ENCODE measurements around the gene TNFAIP1. TPM values are rescaled to one million over a fixed set of nuclear protein-coding genes. Genes with fewer than 3 reads are reported as not detected.

TNFAIP1 gene
- total RNA-seq, 1 donor from 2014 or later, result 104 TPM

- Mint-ChIP-seq H3K36me3 (ENCODE audit: low read depth, unreplicated experiment) (no peaks in the 10 kb centered on the region), H3K4me1 (ENCODE audit: unreplicated experiment) (peaks cover 33% of the 10 kb centered on the region), H3K9me3 (ENCODE audit: unreplicated experiment) (no peaks in the 10 kb centered on the region), H3K4me3 (ENCODE audit: unreplicated experiment) (no peak overlapping the region), H3K27me3 (ENCODE audit: unreplicated experiment) (peaks cover 7% of the 10 kb centered on the region), H3K27ac (ENCODE audit: unreplicated experiment) (peak overlapping the region; percentile 8)
- TF ChIP-seq CTCF (IDR thresholded peaks at IDR 0.05; ENCODE audit: unreplicated experiment), result no peak
- no peak for DNase-seq (ENCODE audit: low spot score)
Observed at GRCh38 chr17:28390563-28390962, 55.0 kb downstream of the TNFAIP1 start.

GRCh38 chr17:28390984-28391383 is 55.4 kb downstream of the TNFAIP1 start:
- Mint-ChIP-seq H3K9me3 (ENCODE audit: unreplicated experiment) (no peaks in the 10 kb centered on the region), H3K27me3 (ENCODE audit: unreplicated experiment) (peaks cover 7% of the 10 kb centered on the region), H3K27ac (ENCODE audit: unreplicated experiment) (no peak overlapping the region), H3K4me3 (ENCODE audit: unreplicated experiment) (no peak overlapping the region), H3K36me3 (ENCODE audit: low read depth, unreplicated experiment) (no peaks in the 10 kb centered on the region), H3K4me1 (ENCODE audit: unreplicated experiment) (peaks cover 36% of the 10 kb centered on the region)
- DNase-seq (ENCODE audit: low spot score), result no peak
- no peak for TF ChIP-seq CTCF (IDR thresholded peaks at IDR 0.05; ENCODE audit: unreplicated experiment)

GRCh38 chr17:28391401-28391800 is 55.8 kb downstream of the TNFAIP1 start:
- H3K4me1 Mint-ChIP-seq (ENCODE audit: unreplicated experiment), result peaks cover 36% of the 10 kb centered on the region

GRCh38 chr17:28392491-28392890 is 56.9 kb downstream of the TNFAIP1 start:
- no peak overlapping the region for H3K4me3 Mint-ChIP-seq (ENCODE audit: unreplicated experiment)
- peaks cover 7% of the 10 kb centered on the region for H3K27me3 Mint-ChIP-seq (ENCODE audit: unreplicated experiment)
- TF ChIP-seq CTCF (IDR thresholded peaks at IDR 0.05; ENCODE audit: unreplicated experiment), result no peak
- H3K4me1 Mint-ChIP-seq (ENCODE audit: unreplicated experiment), result peaks cover 36% of the 10 kb centered on the region
- H3K36me3 Mint-ChIP-seq (ENCODE audit: low read depth, unreplicated experiment), result no peaks in the 10 kb centered on the region
- no peak overlapping the region for H3K27ac Mint-ChIP-seq (ENCODE audit: unreplicated experiment)
- no peaks in the 10 kb centered on the region for H3K9me3 Mint-ChIP-seq (ENCODE audit: unreplicated experiment)
- no peak for DNase-seq (ENCODE audit: low spot score)

More at GRCh38 chr17:28391401-28391800, 55.8 kb downstream of the TNFAIP1 start:
- Mint-ChIP-seq H3K36me3 (ENCODE audit: low read depth, unreplicated experiment) (no peaks in the 10 kb centered on the region), H3K4me3 (ENCODE audit: unreplicated experiment) (no peak overlapping the region), H3K27me3 (ENCODE audit: unreplicated experiment) (peaks cover 7% of the 10 kb centered on the region), H3K9me3 (ENCODE audit: unreplicated experiment) (no peaks in the 10 kb centered on the region), H3K27ac (ENCODE audit: unreplicated experiment) (no peak overlapping the region)
- no peak for TF ChIP-seq CTCF (IDR thresholded peaks at IDR 0.05; ENCODE audit: unreplicated experiment)
- no peak for DNase-seq (ENCODE audit: low spot score)

GRCh38 chr17:28394337-28395116 is 59.0 kb downstream of the TNFAIP1 start:
- H3K4me1 Mint-ChIP-seq (ENCODE audit: unreplicated experiment), result peaks cover 45% of the 10 kb centered on the region
- peaks cover 12% of the 10 kb centered on the region for H3K27me3 Mint-ChIP-seq (ENCODE audit: unreplicated experiment)
- H3K36me3 Mint-ChIP-seq (ENCODE audit: low read depth, unreplicated experiment), result peaks cover 9% of the 10 kb centered on the region
- no peak for DNase-seq (ENCODE audit: low spot score)
- H3K4me3 Mint-ChIP-seq (ENCODE audit: unreplicated experiment), result peak overlapping the region; percentile 33
- TF ChIP-seq CTCF (IDR thresholded peaks at IDR 0.05; ENCODE audit: unreplicated experiment), result no peak
- no peak overlapping the region for H3K27ac Mint-ChIP-seq (ENCODE audit: unreplicated experiment)
- H3K9me3 Mint-ChIP-seq (ENCODE audit: unreplicated experiment), result no peaks in the 10 kb centered on the region

Data from endothelial cell (in vitro differentiated cells).